SK-N-SH treated with all-trans-retinoic acid at 6 μM for 48 hours (cell line): ENCODE measurements around the gene IFNL3.

ENCODE experiments used
- ATAC-seq: fragments of 200-7000 bp; cut with Tn5 transposase; 3 replicates; pipeline ENCODE4 v1.9.1; 2020; ENCODE audit warnings: mild to moderate bottlenecking, moderate library complexity
- ARNTL ChIP-seq: fragments of 450-650 bp; formaldehyde crosslinking; IDR thresholded peaks from 2 replicates; pipeline ENCODE4 v1.5.0; 2020; ENCODE audit warnings: low read depth, mild to moderate bottlenecking, moderate library complexity, borderline replicate concordance
- BACH2 ChIP-seq: fragments of 250-450 bp; sonication (Bioruptor Pico); IDR thresholded peaks from 2 replicates; pipeline ENCODE4 v1.9.0; 2021; ENCODE audit warnings: mild to moderate bottlenecking, borderline replicate concordance
- CREB5 ChIP-seq: fragments of 250-450 bp; sonication (Bioruptor Pico); IDR thresholded peaks from 2 replicates; pipeline ENCODE4 v1.5.1; 2020; ENCODE audit warnings: low read depth, mild to moderate bottlenecking, moderate library complexity
- CSRNP3 ChIP-seq: fragments of 250-450 bp; sonication (Bioruptor Pico); IDR thresholded peaks from 2 replicates; pipeline ENCODE4 v1.5.1; 2021; ENCODE audit warnings: mild to moderate bottlenecking, moderate library complexity
- GLIS3 ChIP-seq: fragments of 250-450 bp; sonication (Bioruptor Pico); IDR thresholded peaks from 2 replicates; pipeline ENCODE4 v1.5.0; 2020; ENCODE audit warnings: mild to moderate bottlenecking, moderate library complexity
- ISL1 ChIP-seq: fragments of 250-450 bp; sonication (Bioruptor Pico); IDR thresholded peaks from 2 replicates; pipeline ENCODE4 v2.1.2; 2022; ENCODE audit warnings: mild to moderate bottlenecking, moderate library complexity
- OSR1 ChIP-seq: fragments of 250-450 bp; sonication (Bioruptor Pico); IDR thresholded peaks from 2 replicates; pipeline ENCODE4 v1.8.0; 2022; ENCODE audit warnings: moderate library complexity, mild to moderate bottlenecking, inconsistent platforms
- PATZ1 ChIP-seq: fragments of 250-450 bp; sonication (Bioruptor Pico); IDR thresholded peaks from 2 replicates; pipeline ENCODE4 v1.8.0; 2020; ENCODE audit warnings: mild to moderate bottlenecking, moderate library complexity, borderline replicate concordance
- POU6F1 ChIP-seq: fragments of 250-450 bp; sonication (Bioruptor Pico); IDR thresholded peaks from 2 replicates; pipeline ENCODE4 v1.8.0; 2021; ENCODE audit warnings: low read depth, mild to moderate bottlenecking, moderate library complexity, borderline replicate concordance
- PPARA ChIP-seq: fragments of 250-450 bp; sonication (Bioruptor Pico); IDR thresholded peaks from 2 replicates; pipeline ENCODE4 v1.5.0; 2020; ENCODE audit warnings: mild to moderate bottlenecking, borderline replicate concordance
- RARB ChIP-seq: fragments of 250-450 bp; sonication (Bioruptor Pico); IDR thresholded peaks from 2 replicates; pipeline ENCODE4 v1.8.0; 2021; ENCODE audit warnings: mild to moderate bottlenecking, moderate library complexity
- SNAI2 ChIP-seq: fragments of 250-450 bp; sonication (Bioruptor Pico); IDR thresholded peaks from 2 replicates; pipeline ENCODE4 v1.5.0; 2020; ENCODE audit warnings: mild to moderate bottlenecking, moderate library complexity
- TCF4 ChIP-seq: fragments of 250-450 bp; sonication (Bioruptor Pico); IDR thresholded peaks from 2 replicates; pipeline ENCODE4 v1.8.0; 2021; ENCODE audit warnings: mild to moderate bottlenecking, moderate library complexity, borderline replicate concordance
- TOX ChIP-seq: fragments of 250-450 bp; sonication (Bioruptor Pico); IDR thresholded peaks from 2 replicates; pipeline ENCODE4 v1.8.0; 2021; ENCODE audit warnings: mild to moderate bottlenecking, moderate library complexity, borderline replicate concordance
- TSHZ2 ChIP-seq: fragments of 250-450 bp; sonication (Bioruptor Pico); IDR thresholded peaks from 2 replicates; pipeline ENCODE4 v1.5.0; 2020; ENCODE audit warnings: mild to moderate bottlenecking, moderate library complexity
- ZFP3 ChIP-seq: fragments of 250-450 bp; sonication (Bioruptor Pico); IDR thresholded peaks from 2 replicates; pipeline ENCODE4 v1.5.0; 2020; ENCODE audit warnings: mild to moderate bottlenecking, moderate library complexity
- ZFP30 ChIP-seq: fragments of 450-650 bp; formaldehyde crosslinking; IDR thresholded peaks from 2 replicates; pipeline ENCODE4 v1.5.0; 2022; ENCODE audit warnings: mild to moderate bottlenecking, moderate library complexity
- ZNF565 ChIP-seq: fragments of 450-650 bp; formaldehyde crosslinking; conservative IDR thresholded peaks from 2 replicates; pipeline ENCODE4 v1.5.0; 2020; ENCODE audit warnings: low read depth, mild to moderate bottlenecking, moderate library complexity
- ZNF70 ChIP-seq: fragments of 450-650 bp; formaldehyde crosslinking; IDR thresholded peaks from 2 replicates; pipeline ENCODE4 v1.5.0; 2020; ENCODE audit warnings: mild to moderate bottlenecking, moderate library complexity
- ZNF8 ChIP-seq: fragments of 450-650 bp; formaldehyde crosslinking; IDR thresholded peaks from 2 replicates; pipeline ENCODE4 v1.5.0; 2020; ENCODE audit warnings: mild to moderate bottlenecking, moderate library complexity

Gene IFNL3

GRCh38 chr19:39211731-39212374, 33.0 kb downstream of the IFNL3 start:
- TF ChIP-seq ZNF8 (CRISPR knock-in tag) (no peak), PPARA (CRISPR knock-in tag) (no peak), SNAI2 (CRISPR knock-in tag) (no peak), GLIS3 (CRISPR knock-in tag) (no peak), PATZ1 (CRISPR knock-in tag) (no peak), RARB (CRISPR knock-in tag) (no peak), ZNF70 (CRISPR knock-in tag) (no peak), TOX (CRISPR knock-in tag) (no peak), ISL1 (CRISPR knock-in tag) (no peak), CREB5 (CRISPR knock-in tag) (no peak), TCF4 (CRISPR knock-in tag) (no peak), CSRNP3 (CRISPR knock-in tag) (no peak), ARNTL (CRISPR knock-in tag) (no peak), BACH2 (CRISPR knock-in tag) (no peak), TSHZ2 (CRISPR knock-in tag) (no peak), POU6F1 (CRISPR knock-in tag) (no peak)
- ATAC-seq = no peak; the same call in 1 of the 3 replicates

- TF ChIP-seq ZNF70 (CRISPR knock-in tag) (no peak), OSR1 (CRISPR knock-in tag) (no peak), ZNF8 (CRISPR knock-in tag) (no peak), ARNTL (CRISPR knock-in tag) (no peak), PPARA (CRISPR knock-in tag) (no peak), ZNF565 (CRISPR knock-in tag) (no peak), GLIS3 (CRISPR knock-in tag) (no peak), ZFP30 (CRISPR knock-in tag) (no peak), ZFP3 (no peak)
- no peak for ATAC-seq
Observed at GRCh38 chr19:39209196-39209595, 35.6 kb downstream of the IFNL3 start.

- ATAC-seq = no peak
- TF ChIP-seq SNAI2 (CRISPR knock-in tag) (no peak), PPARA (CRISPR knock-in tag) (no peak), GLIS3 (CRISPR knock-in tag) (no peak), CSRNP3 (CRISPR knock-in tag) (no peak), ZFP30 (CRISPR knock-in tag) (no peak), ZFP3 (no peak), OSR1 (CRISPR knock-in tag) (no peak), BACH2 (CRISPR knock-in tag) (no peak), ARNTL (CRISPR knock-in tag) (no peak), ZNF70 (CRISPR knock-in tag) (no peak), CREB5 (CRISPR knock-in tag) (no peak)
Observed at GRCh38 chr19:39208175-39208795, 36.5 kb downstream of the IFNL3 start.
